HFFc6 (cell line): Measurements from ENCODE around the gene FAM20C. TPM values are rescaled to one million over a fixed set of nuclear protein-coding genes. Genes with fewer than 3 reads are reported as not detected.

Experiments used
- DNase-seq: peaks from one replicate; pipeline ENCODE4 v3.0.0-alpha.2; 2018
- H3K27ac Mint-ChIP-seq: 2 replicates; pipeline ENCODE4 v1.8.0; 2020; ENCODE audit warnings: mild to moderate bottlenecking, mixed read lengths
- H3K27me3 Mint-ChIP-seq: 2 replicates; pipeline ENCODE4 v1.8.0; 2021; ENCODE audit warnings: mild to moderate bottlenecking, moderate library complexity, mixed read lengths; ENCODE audit not compliant: insufficient read depth
- H3K36me3 Mint-ChIP-seq: 2 replicates; pipeline ENCODE4 v1.8.0; 2021; ENCODE audit warnings: low read depth, mixed read lengths
- H3K4me1 Mint-ChIP-seq: 2 replicates; pipeline ENCODE4 v1.8.0; 2020; ENCODE audit warnings: low read depth, mixed read lengths
- H3K4me3 Mint-ChIP-seq: 2 replicates; pipeline ENCODE4 v1.8.0; 2020; ENCODE audit warnings: mild to moderate bottlenecking, moderate library complexity, mixed read lengths
- H3K9me3 Mint-ChIP-seq: 2 replicates; pipeline ENCODE4 v1.8.0; 2020; ENCODE audit warnings: mild to moderate bottlenecking, mixed read lengths
- CTCF ChIP-seq: fragments of 200-600 bp; sonication (generic); IDR thresholded peaks from 2 replicates; pipeline ENCODE4 v1.5.0; 2021; ENCODE audit warnings: antibody characterized with exemption, mild to moderate bottlenecking
- total RNA-seq, 6 experiments: library from RNA; stranded (reverse); fragmentation: NEBNext Ultra II Directional; extraction: Animal tissue kit (Norgen Biotek cat#: 25700); gene quantifications; 2 replicates in 1 of 6; 3 replicates in 5 of 6; pipeline ENCODE4 v1.2.3, GENCODE V29; 2021

FAM20C gene
- total RNA-seq, 6 experiments from 2014 or later: 22.2 to 31.1 (median 23.2) TPM

- Mint-ChIP-seq H3K9me3 (no peaks in the 10 kb centered on the region), H3K27me3 (no peaks in the 10 kb centered on the region), H3K4me1 (peaks cover 16% of the 10 kb centered on the region), H3K36me3 (0 out of 2 replicates have a peak, but pooled peaks cover 4% of the 10 kb centered on the region), H3K4me3 (no peak overlapping the region), H3K27ac (no peak overlapping the region)
- no peak for DNase-seq
- TF ChIP-seq CTCF: no peak
Observed at GRCh38 chr7:218316-218715, 25.9 kb downstream of the FAM20C start.

- DNase-seq: no peak
- Mint-ChIP-seq H3K27ac (no peak overlapping the region), H3K36me3 (no peaks in the 10 kb centered on the region), H3K4me3 (no peak overlapping the region), H3K27me3 (no peaks in the 10 kb centered on the region), H3K4me1 (peaks cover 15% of the 10 kb centered on the region), H3K9me3 (no peaks in the 10 kb centered on the region)
- no peak for TF ChIP-seq CTCF
Observed at GRCh38 chr7:218896-219580, 26.7 kb downstream of the FAM20C start.

- Mint-ChIP-seq H3K27me3 (no peaks in the 10 kb centered on the region), H3K36me3 (no peaks in the 10 kb centered on the region), H3K27ac (no peak overlapping the region), H3K4me1 (peaks cover 9% of the 10 kb centered on the region), H3K9me3 (no peaks in the 10 kb centered on the region), H3K4me3 (no peak overlapping the region)
- no peak for DNase-seq
- TF ChIP-seq CTCF: no peak
Observed at GRCh38 chr7:219581-220150, 27.3 kb downstream of the FAM20C start.

GRCh38 chr7:220151-220841 lies 27.9 kb downstream of the FAM20C start:
- peak; percentile 76 for TF ChIP-seq CTCF
- Mint-ChIP-seq H3K27ac (peak overlapping the region; percentile 30; the same call in 1 of the 2 replicates), H3K36me3 (no peaks in the 10 kb centered on the region), H3K4me3 (no peak overlapping the region), H3K27me3 (no peaks in the 10 kb centered on the region), H3K9me3 (no peaks in the 10 kb centered on the region), H3K4me1 (peaks cover 5% of the 10 kb centered on the region; the same call in 1 of the 2 replicates)
- DNase-seq: peak; percentile 60

- no peaks in the 10 kb centered on the region for H3K36me3 Mint-ChIP-seq
- DNase-seq: no peak
- H3K9me3 Mint-ChIP-seq: no peaks in the 10 kb centered on the region
- H3K27me3 Mint-ChIP-seq: peaks cover 2% of the 10 kb centered on the region; the same call in 1 of the 2 replicates
- H3K4me1 Mint-ChIP-seq: peaks cover 8% of the 10 kb centered on the region; the same call in 1 of the 2 replicates
- no peak overlapping the region for H3K4me3 Mint-ChIP-seq
- H3K27ac Mint-ChIP-seq: no peak overlapping the region
- TF ChIP-seq CTCF: no peak
Observed at GRCh38 chr7:221978-222715, 29.8 kb downstream of the FAM20C start.
